Right ventricle myocardium superior (tissue), 1 donor: ENCODE results near the gene HOXA4. TPM values are rescaled to one million over a fixed set of nuclear protein-coding genes. Genes with fewer than 3 reads are reported as not detected.

Experiments used
- ATAC-seq: fragments of 200-7000 bp; cut with Tn5 transposase; one replicate; pipeline ENCODE4 v1.9.1; 2020; ENCODE audit warnings: mild to moderate bottlenecking; ENCODE audit not compliant: poor library complexity
- DNase-seq: peaks from one replicate; pipeline ENCODE4 v3.0.0-alpha.2; 2020
- intact Hi-C: fragments of 100-400 bp; cut with DNase I; formaldehyde crosslinking; loops from one replicate; pipeline ENCODE4 v1.11.2; 2022
- total RNA-seq: library from RNA; stranded (reverse); fragmentation: NEBNext Ultra II Directional; extraction: Animal tissue kit (Norgen Biotek cat#: 25700); gene quantifications from one replicate; pipeline ENCODE4 v1.2.1, GENCODE V29; 2021
- donor health status: DM: no; HTN: yes; CAD: no; lungs with severe emphysema.

Gene HOXA4
- total RNA-seq, 1 donor from 2014 or later, result 0.97 TPM

GRCh38 chr7:27141923-27142579 is 11.5 kb upstream of the HOXA4 start:
- intact Hi-C loops, result no loop called here
- ATAC-seq (no peak), DNase-seq (no peak)

- intact Hi-C loops, result no loop called here
- no peak for DNase-seq
Measured at GRCh38 chr7:27141137-27141922, 10.8 kb upstream of the HOXA4 start.

GRCh38 chr7:27140126-27140857 is 9.7 kb upstream of the HOXA4 start:
- DNase-seq (no peak), ATAC-seq (no peak)
- intact Hi-C loops, result no loop called here

More at GRCh38 chr7:27141137-27141922, 10.8 kb upstream of the HOXA4 start:
- no peak for ATAC-seq

- intact Hi-C loops, result no loop called here
- ATAC-seq, result no peak
- DNase-seq, result no peak
Measured at GRCh38 chr7:27139334-27140125, 9.0 kb upstream of the HOXA4 start.

- DNase-seq (no peak), ATAC-seq (no peak)
- intact Hi-C loops, result no loop called here
Measured at GRCh38 chr7:27138985-27139333, 8.4 kb upstream of the HOXA4 start.

GRCh38 chr7:27138472-27138871 is 7.9 kb upstream of the HOXA4 start:
- no peak for DNase-seq
- ATAC-seq, result no peak
- intact Hi-C loops, result no loop called here

- no peak for DNase-seq
- ATAC-seq, result no peak
- intact Hi-C loops, result no loop called here
Measured at GRCh38 chr7:27137640-27138315, 7.2 kb upstream of the HOXA4 start.

- DNase-seq (no peak), ATAC-seq (no peak)
- intact Hi-C loops, result no loop called here
Measured at GRCh38 chr7:27134392-27134791, 3.8 kb upstream of the HOXA4 start.

GRCh38 chr7:27133409-27134231 is 3.1 kb upstream of the HOXA4 start:
- intact Hi-C loops, result no loop called here
- no peak for ATAC-seq
- DNase-seq, result no peak

- DNase-seq, result no peak
- intact Hi-C loops, result no loop called here
- ATAC-seq, result no peak
Measured at GRCh38 chr7:27132978-27133377, 2.4 kb upstream of the HOXA4 start.

- DNase-seq (no peak), ATAC-seq (no peak)
- intact Hi-C loops, result no loop called here
Measured at GRCh38 chr7:27132214-27132613, 1.7 kb upstream of the HOXA4 start.

- intact Hi-C loops, result no loop called here
- DNase-seq (no peak), ATAC-seq (no peak)
Measured at GRCh38 chr7:27131390-27131819, 848 bp upstream of the HOXA4 start.

- peak; percentile 14 for ATAC-seq
- intact Hi-C loops, result no loop called here
- DNase-seq, result no peak
Measured at GRCh38 chr7:27129729-27130539, 623 bp downstream of the HOXA4 start.

GRCh38 chr7:27128776-27129728 is 1.5 kb downstream of the HOXA4 start:
- DNase-seq (no peak), ATAC-seq (no peak)
- intact Hi-C loops, result no loop called here

- no peak for ATAC-seq
- no peak for DNase-seq
- intact Hi-C loops, result no loop called here
Measured at GRCh38 chr7:27128034-27128433, 2.5 kb downstream of the HOXA4 start.
